ENCODE results near the gene CCNI2. TPM values are rescaled to one million over a fixed set of nuclear protein-coding genes. Genes with fewer than 3 reads are reported as not detected.

The CCNI2 gene
- total RNA-seq, result 1 to 10 TPM; 6.4 to 6.7 TPM

- Mint-ChIP-seq H3K4me1 (peaks cover 24% of the 10 kb centered on the region), H3K9me3 (no peaks in the 10 kb centered on the region), H3K4me3 (peak within 1 kb of the TSS; percentile 77), H3K27me3 (peaks cover 18% of the 10 kb centered on the region), H3K27ac (no peak within 1 kb of the TSS), H3K36me3 (ENCODE audit: low read depth) (peaks cover 12% of the 10 kb centered on the region)
- DNase-seq, result peak; percentile 67
- ChIA-PET CTCF (interaction anchor here (0.6 to 4.0 kb wide), 23 partner anchors 9 to 337 kb away, joined by 3 to 53 read pairs (median 3); partner anchors contain the start of genes KIF3A and SHROOM1), POLR2A (interaction anchor here (0.8 to 3.7 kb wide), 12 partner anchors 10 to 190 kb away, joined by 3 to 43 read pairs (median 5); partner anchors contain the start of genes IL4, KIF3A, RAD50 and SEPTIN8)
These were observed at the start of gene CCNI2 for GRCh38 chr5:132746954-132747615. Gene CCNI2 (plus strand): TSS chr5:132747426. CDS start chr5:132747496, 70 bp downstream.

DNA sequence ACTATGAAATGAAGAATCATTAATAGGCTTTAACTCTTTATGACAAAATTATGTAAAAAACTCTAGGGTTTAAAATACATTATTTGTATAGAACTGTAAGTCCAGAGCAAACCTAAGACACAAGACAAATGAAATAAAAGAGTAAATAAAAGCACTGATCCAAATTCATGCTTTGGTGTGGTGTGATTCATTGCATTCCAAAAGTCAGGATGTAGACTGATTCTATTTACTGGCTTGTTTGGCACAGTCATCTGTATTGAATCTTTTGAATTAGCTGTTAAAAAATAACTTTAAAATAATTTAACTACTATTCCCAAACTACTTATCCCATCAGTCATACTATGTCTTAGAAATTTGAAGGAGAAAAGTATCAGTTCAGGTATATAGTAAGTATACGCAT is 42.4 kb upstream of the CCNI2 start:
- Mint-ChIP-seq H3K36me3 (ENCODE audit: low read depth) (peaks cover 44% of the 10 kb centered on the region), H3K27me3 (no peaks in the 10 kb centered on the region), H3K9me3 (no peaks in the 10 kb centered on the region), H3K27ac (peak overlapping the region; percentile 45), H3K4me3 (no peak overlapping the region), H3K4me1 (peaks cover 27% of the 10 kb centered on the region)
- ChIA-PET CTCF (no interaction called here), POLR2A (interaction anchor here (1.2 to 1.6 kb wide), 2 partner anchors 61 to 72 kb away, joined by 3 read pairs; partner anchors contain the start of gene SEPTIN8)
- DNase-seq, result no peak

- ChIA-PET POLR2A (interaction anchor here (1.2 kb wide), 1 partner anchor 39 kb away, joined by 4 read pairs; the partner anchor contains the start of gene CCNI2), CTCF (interaction anchor here (0.7 to 1.0 kb wide), 5 partner anchors 9 to 182 kb away, joined by 3 to 5 read pairs (median 3); no protein-coding TSS in a partner anchor)
- peaks cover 17% of the 10 kb centered on the region for H3K36me3 Mint-ChIP-seq (ENCODE audit: low read depth)
- H3K27me3 Mint-ChIP-seq, result no peaks in the 10 kb centered on the region
- no peaks in the 10 kb centered on the region for H3K9me3 Mint-ChIP-seq
- no peak overlapping the region for H3K27ac Mint-ChIP-seq
- no peak for DNase-seq
- no peak overlapping the region for H3K4me3 Mint-ChIP-seq
- H3K4me1 Mint-ChIP-seq, result peaks cover 22% of the 10 kb centered on the region
These were observed 38.6 kb upstream of the CCNI2 start for GRCh38 chr5:132708645-132709044.

- H3K4me1 Mint-ChIP-seq, result peaks cover 21% of the 10 kb centered on the region
- peaks cover 14% of the 10 kb centered on the region for H3K36me3 Mint-ChIP-seq (ENCODE audit: low read depth)
- H3K9me3 Mint-ChIP-seq, result no peaks in the 10 kb centered on the region
- no peaks in the 10 kb centered on the region for H3K27me3 Mint-ChIP-seq
- no peak for DNase-seq
- ChIA-PET POLR2A (interaction anchor here (0.9 to 1.5 kb wide), 3 partner anchors 32 to 157 kb away, joined by 3 read pairs; no protein-coding TSS in a partner anchor), CTCF (interaction anchor here (0.5 to 2.9 kb wide), 18 partner anchors 12 to 328 kb away, joined by 3 to 18 read pairs (median 4); no protein-coding TSS in a partner anchor)
- peak overlapping the region; percentile 42 for H3K27ac Mint-ChIP-seq
- peak overlapping the region; percentile 19 for H3K4me3 Mint-ChIP-seq
These were observed 32.5 kb upstream of the CCNI2 start for GRCh38 chr5:132714456-132715307.

GRCh38 chr5:132718544-132719312 is 28.5 kb upstream of the CCNI2 start:
- DNase-seq, result no peak
- POLR2A ChIA-PET, result interaction anchor here (1.7 kb wide), 1 partner anchor 8 kb away, joined by 3 read pairs; no protein-coding TSS in a partner anchor
- no peak overlapping the region for H3K4me3 Mint-ChIP-seq
- H3K9me3 Mint-ChIP-seq, result no peaks in the 10 kb centered on the region
- H3K27ac Mint-ChIP-seq, result no peak overlapping the region
- peaks cover 15% of the 10 kb centered on the region for H3K4me1 Mint-ChIP-seq
- H3K36me3 Mint-ChIP-seq (ENCODE audit: low read depth), result peaks cover 34% of the 10 kb centered on the region
- no peaks in the 10 kb centered on the region for H3K27me3 Mint-ChIP-seq
- CTCF ChIA-PET, result interaction anchor here (1.5 kb wide), 1 partner anchor 19 kb away, joined by 3 read pairs; the partner anchor contains the start of gene KIF3A

- no peaks in the 10 kb centered on the region for H3K9me3 Mint-ChIP-seq
- POLR2A ChIA-PET, result no interaction called here
- H3K4me1 Mint-ChIP-seq, result peaks cover 9% of the 10 kb centered on the region
- H3K4me3 Mint-ChIP-seq, result no peak overlapping the region
- peaks cover 43% of the 10 kb centered on the region for H3K36me3 Mint-ChIP-seq (ENCODE audit: low read depth)
- no peak overlapping the region for H3K27ac Mint-ChIP-seq
- DNase-seq, result no peak
- CTCF ChIA-PET, result interaction anchor here (2.7 kb wide), 1 partner anchor 95 kb away, joined by 7 read pairs; no protein-coding TSS in a partner anchor
- H3K27me3 Mint-ChIP-seq, result no peaks in the 10 kb centered on the region
These were observed 21.5 kb upstream of the CCNI2 start for GRCh38 chr5:132725745-132726144.

DNA sequence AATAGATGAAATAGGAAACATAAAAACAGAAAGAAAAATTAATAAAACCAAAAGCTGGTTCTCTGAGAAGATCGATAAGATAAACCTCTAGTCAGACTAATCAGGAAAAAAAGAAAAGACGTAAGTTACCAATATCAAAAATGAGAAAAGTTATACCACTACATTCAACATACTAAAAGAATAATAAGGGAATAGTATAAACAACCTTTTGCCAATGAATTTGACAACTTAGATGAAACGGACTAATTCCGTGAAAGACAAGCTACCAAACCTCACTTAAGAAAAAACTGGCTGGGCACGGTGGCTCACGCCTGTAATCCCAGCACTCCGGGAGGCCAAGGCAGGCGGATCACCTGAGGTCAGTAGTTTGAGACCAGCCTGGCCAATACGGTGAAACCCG is 17.3 kb upstream of the CCNI2 start:
- H3K36me3 Mint-ChIP-seq (ENCODE audit: low read depth), result peaks cover 29% of the 10 kb centered on the region
- H3K27me3 Mint-ChIP-seq, result no peaks in the 10 kb centered on the region
- DNase-seq, result no peak
- H3K9me3 Mint-ChIP-seq, result no peaks in the 10 kb centered on the region
- ChIA-PET POLR2A (interaction anchor here (0.8 kb wide), 1 partner anchor 47 kb away, joined by 3 read pairs; the partner anchor contains the start of gene SEPTIN8), CTCF (interaction anchor here (1.1 to 1.6 kb wide), 3 partner anchors 13 to 90 kb away, joined by 3 to 5 read pairs (median 3); no protein-coding TSS in a partner anchor)
- no peak overlapping the region for H3K4me3 Mint-ChIP-seq
- no peak overlapping the region for H3K27ac Mint-ChIP-seq
- H3K4me1 Mint-ChIP-seq, result peaks cover 19% of the 10 kb centered on the region

DNA sequence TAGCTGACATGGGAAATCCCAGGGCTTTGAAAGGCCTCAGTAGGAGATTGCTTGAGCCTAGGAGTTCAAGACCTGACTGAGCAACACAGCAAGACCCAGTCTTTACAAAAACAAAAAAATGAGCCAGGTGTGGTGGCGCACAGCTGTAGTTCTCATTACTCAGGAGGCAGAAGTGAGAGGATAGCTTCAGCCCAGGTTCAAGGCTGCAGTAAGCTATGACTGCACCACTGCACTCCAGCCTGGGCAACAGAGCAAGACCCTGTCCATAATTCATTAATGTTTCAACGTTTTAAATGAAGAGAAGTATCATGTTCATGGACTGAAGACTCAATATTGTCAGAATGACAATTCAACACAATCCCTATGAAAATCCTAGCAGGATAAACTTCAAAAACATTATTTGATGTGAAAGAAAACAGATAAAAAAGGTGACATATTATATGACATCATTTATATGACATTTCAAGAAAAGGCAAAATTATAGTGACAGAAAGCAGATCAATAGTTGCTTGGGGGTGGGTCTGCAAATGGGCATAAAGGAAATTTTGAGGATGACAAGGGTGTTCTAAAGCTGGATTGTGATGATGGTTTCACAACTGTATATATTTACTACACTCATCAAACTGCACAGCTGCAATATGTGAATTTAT is 13.6 kb upstream of the CCNI2 start:
- CTCF ChIA-PET, result interaction anchor here (1.3 to 1.5 kb wide), 2 partner anchors 13 to 18 kb away, joined by 3 to 4 read pairs; no protein-coding TSS in a partner anchor
- Mint-ChIP-seq H3K27me3 (no peaks in the 10 kb centered on the region), H3K9me3 (no peaks in the 10 kb centered on the region), H3K27ac (no peak overlapping the region), H3K4me1 (peaks cover 44% of the 10 kb centered on the region), H3K36me3 (ENCODE audit: low read depth) (peaks cover 13% of the 10 kb centered on the region), H3K4me3 (no peak overlapping the region)
- POLR2A ChIA-PET, result no interaction called here
- DNase-seq, result no peak

- no peaks in the 10 kb centered on the region for H3K9me3 Mint-ChIP-seq
- peaks cover 43% of the 10 kb centered on the region for H3K4me1 Mint-ChIP-seq
- CTCF ChIA-PET, result no interaction called here
- H3K27me3 Mint-ChIP-seq, result peaks cover 3% of the 10 kb centered on the region
- POLR2A ChIA-PET, result interaction anchor here (0.8 kb wide), 1 partner anchor 13 kb away, joined by 3 read pairs; the partner anchor contains the start of gene CCNI2
- no peak overlapping the region for H3K4me3 Mint-ChIP-seq
- H3K36me3 Mint-ChIP-seq (ENCODE audit: low read depth), result peaks cover 11% of the 10 kb centered on the region
- no peak for DNase-seq
- H3K27ac Mint-ChIP-seq, result no peak overlapping the region
These were observed 12.5 kb upstream of the CCNI2 start for GRCh38 chr5:132734687-132735086.

- Mint-ChIP-seq H3K27ac (peak within 1 kb of the TSS; percentile 74), H3K36me3 (ENCODE audit: low read depth) (peaks cover 4% of the 10 kb centered on the region), H3K4me1 (peaks cover 43% of the 10 kb centered on the region), H3K9me3 (no peaks in the 10 kb centered on the region), H3K27me3 (peaks cover 7% of the 10 kb centered on the region), H3K4me3 (peak within 1 kb of the TSS; percentile 86)
- ChIA-PET POLR2A (interaction anchor here (0.6 to 3.0 kb wide), 14 partner anchors 11 to 315 kb away, joined by 3 to 43 read pairs (median 4); partner anchors contain the start of genes CCNI2, GDF9, RAD50 and SEPTIN8), CTCF (interaction anchor here (0.6 to 2.7 kb wide), 12 partner anchors 9 to 353 kb away, joined by 3 to 53 read pairs (median 3); partner anchors contain the start of gene CCNI2)
- peak; percentile 99 for DNase-seq
These were observed 10.1 kb upstream of the CCNI2 start, which contains the start of gene KIF3A for GRCh38 chr5:132736853-132737833. Gene KIF3A (minus strand): TSS chr5:132737546. CDS start chr5:132737419, 127 bp downstream.

Measured in activated CD4-positive, alpha-beta memory T cell treated with anti-CD3 and anti-CD28 coated beads, Interleukin-2, amount 10 ng/mL, durations not matched to agents 7 days and 5 days (primary cell).